Epithelial cell of prostate (primary cell): ENCODE measurements around the gene EXOC3.

Experiments used
- DNase-seq: peaks from one replicate; pipeline ENCODE4 v3.0.0-alpha.2; 2011; ENCODE audit warnings: low read depth, low spot score
- H3K27ac ChIP-seq: fragments of 450-650 bp; 2 replicates; pipeline ENCODE4 v1.5.1; 2017; ENCODE audit warnings: mild to moderate bottlenecking

The EXOC3 gene

DNA sequence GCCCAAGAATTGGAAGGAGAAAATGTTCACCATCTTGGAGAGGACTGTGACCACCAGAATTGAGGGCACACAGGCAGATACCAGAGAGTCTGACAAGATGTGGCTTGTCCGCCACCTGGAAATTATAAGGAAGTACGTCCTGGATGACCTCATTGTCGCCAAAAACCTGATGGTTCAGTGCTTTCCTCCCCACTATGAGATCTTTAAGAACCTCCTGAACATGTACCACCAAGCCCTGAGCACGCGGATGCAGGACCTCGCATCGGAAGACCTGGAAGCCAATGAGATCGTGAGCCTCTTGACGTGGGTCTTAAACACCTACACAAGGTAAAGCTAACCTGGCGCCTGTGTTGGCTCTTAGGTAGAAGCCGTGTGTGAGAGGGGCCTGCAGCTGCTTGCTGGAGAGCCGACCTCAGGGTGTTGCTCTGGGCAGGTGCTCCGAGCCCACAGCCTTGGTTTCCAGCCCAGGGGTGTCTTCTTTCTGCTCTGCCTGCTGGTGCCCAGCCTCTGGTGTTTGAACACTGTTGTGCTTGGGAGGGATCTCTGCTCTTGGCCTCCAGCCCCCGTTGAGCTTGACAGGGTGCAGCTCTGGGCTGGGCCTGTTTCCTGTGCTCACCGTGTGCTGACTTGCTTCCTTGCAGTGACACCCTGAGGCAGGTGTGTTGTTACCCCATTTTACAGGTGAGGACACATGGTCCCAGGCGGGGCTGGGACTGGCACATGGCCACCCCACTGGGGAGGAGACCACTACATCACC lies 10.9 kb downstream of the EXOC3 start:
- no peak for DNase-seq
- peak overlapping the region; percentile 21 for H3K27ac ChIP-seq

DNA sequence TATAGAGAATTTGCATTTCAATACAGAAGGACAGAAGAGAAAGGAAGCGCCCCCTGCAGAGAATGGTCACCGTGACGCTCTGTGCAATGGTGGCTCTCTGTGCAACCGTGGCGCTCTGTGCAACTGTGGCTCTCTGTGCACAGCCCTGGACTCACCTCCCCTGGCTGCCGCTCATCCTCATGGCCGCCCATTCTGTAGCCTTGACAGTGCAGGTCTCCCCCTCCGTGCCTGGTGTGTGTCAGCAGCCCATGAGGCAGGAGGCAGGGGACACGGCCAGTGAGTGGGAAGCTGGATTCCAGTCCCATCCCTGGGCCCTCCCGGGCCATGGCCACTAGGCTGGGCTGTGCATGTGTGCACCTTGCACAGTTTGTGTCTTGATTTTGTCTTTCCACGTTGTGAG lies 12.0 kb downstream of the EXOC3 start:
- no peak overlapping the region for H3K27ac ChIP-seq
- no peak for DNase-seq

DNA sequence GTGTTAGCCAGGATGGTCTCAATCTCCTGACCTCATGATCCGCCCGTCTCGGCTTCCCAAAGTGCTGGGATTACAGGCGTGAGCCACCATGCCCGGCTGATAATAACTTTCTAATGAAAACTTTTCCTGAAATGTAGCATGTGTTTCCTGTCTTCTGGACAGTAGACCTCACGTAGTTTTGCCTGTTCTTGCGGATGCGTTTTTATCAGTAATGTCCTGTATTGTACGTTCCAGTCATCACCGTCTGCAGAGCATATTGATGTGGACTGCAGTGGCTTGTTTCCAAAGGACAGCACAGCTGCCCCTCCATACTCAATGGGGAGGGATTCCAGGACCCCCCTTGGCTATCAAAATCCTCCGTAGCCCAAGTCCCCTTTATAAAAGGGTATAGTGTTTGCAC lies 12.8 kb downstream of the EXOC3 start:
- DNase-seq, result no peak
- no peak overlapping the region for H3K27ac ChIP-seq

DNA sequence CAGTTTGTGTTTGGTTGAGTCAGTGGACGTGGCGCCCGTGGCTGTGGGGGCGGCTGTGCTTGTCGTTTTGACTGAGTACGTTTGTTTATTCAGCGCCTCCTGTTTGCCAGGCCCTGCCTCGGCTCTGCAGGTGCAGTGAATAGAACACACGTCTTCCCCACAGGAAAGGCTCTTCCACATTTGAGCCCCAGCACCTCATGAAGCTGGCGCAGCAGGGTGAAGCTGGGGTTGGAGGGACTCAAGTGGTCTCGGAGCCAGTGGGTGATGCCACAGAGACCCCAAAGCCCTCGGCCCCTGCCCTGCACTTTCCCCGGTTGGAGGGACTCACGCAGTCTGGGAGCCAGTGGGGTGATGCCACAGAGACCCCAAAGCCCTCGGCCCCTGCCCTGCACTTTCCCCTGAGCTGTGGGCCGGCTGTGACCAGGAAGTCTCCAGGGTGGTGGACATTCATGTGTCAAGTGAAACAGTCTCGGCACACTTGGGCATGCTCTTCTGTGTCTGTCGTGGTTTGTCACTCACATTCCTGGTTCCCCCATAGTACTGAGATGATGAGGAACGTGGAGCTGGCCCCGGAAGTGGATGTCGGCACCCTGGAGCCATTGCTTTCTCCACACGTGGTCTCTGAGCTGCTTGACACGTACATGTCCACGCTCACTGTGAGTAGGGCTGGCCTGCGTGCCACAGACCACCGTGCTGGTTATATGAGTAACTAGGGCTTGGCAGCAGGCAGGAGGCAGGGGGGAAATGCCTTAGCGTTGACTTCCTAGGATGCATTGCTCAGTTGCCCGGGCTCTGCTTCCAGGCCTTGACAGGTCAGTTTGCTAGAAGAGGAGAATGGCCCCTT lies 13.6 kb downstream of the EXOC3 start:
- DNase-seq, result no peak

DNA sequence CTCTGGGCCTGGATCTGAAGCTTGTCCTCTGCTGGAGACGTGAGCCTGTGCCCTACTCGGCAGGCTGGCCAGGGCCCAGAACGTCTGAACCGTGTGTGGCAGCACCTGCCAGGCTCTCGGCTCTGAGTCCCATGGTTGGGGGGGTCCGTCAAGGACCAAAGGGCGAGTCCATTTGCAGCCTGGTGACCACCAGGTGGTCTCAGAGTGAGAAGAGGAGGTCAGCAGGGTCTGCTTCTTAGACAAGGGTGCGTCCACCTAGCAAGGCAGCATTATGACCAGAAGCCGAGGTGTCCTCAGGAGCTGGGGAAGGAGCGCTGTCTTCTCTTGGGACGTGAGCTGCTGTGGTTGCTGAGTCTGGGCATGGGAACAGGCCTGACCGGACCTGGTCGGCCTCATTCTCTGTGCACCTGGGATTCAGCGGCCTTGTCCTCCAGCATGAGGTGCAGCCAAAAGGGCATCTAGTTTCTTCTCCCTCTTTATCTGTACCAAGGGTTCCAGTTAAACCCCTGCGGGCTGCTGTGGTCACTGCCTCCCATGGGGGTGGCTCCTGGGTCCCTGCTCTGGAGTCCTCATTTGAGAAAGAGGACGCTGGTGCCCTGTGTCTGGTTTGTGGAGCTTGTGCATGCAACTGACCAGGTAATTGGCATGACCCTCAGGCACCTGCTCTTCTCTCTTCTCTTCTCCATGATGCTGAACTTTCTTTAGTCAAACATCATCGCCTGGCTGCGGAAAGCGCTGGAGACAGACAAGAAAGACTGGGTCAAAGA lies 14.4 kb downstream of the EXOC3 start:
- H3K27ac ChIP-seq, result no peak overlapping the region
- no peak for DNase-seq

More for the DNA sequence above, 13.6 kb downstream of the EXOC3 start:
- no peak overlapping the region for H3K27ac ChIP-seq

DNA sequence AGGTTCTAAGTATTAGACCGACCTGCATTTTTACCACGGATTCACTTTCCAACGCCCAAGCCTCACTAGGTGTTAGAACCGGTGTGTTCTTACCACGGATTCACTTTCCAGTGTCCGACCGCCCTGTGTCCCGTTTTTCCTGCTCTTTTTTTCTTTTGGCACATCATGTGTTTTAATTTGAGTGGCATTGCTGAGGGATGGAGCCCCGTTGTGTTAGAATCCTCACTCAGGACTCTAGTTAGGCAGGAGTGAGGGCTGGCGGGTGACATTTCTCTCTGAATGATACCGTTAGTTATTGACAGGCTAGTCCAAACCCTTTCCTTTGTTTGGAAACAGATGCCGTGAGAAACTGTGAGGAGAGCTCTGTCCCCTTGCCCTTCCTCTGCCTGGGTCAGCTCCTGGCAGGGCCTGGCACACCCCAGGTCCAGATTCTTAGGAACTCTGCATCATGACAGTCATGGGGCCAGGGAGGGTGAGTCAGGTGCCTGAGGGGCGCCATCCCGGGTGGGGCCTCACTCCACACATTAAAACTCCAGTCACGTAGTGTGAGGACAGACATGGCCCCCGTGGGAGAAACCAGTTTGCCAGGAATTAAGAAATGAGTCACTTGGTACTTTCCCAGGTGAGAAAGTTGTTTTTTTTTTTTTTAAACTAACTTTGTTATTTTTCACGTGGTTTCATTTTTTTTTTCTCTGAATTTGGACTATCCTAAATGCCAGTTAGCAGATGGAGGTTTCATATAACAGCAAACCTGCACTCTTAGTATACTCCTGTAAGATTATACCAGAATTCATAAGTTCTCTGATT lies 15.8 kb downstream of the EXOC3 start:
- DNase-seq, result peak; percentile 81
- peak overlapping the region; percentile 64 for H3K27ac ChIP-seq

DNA sequence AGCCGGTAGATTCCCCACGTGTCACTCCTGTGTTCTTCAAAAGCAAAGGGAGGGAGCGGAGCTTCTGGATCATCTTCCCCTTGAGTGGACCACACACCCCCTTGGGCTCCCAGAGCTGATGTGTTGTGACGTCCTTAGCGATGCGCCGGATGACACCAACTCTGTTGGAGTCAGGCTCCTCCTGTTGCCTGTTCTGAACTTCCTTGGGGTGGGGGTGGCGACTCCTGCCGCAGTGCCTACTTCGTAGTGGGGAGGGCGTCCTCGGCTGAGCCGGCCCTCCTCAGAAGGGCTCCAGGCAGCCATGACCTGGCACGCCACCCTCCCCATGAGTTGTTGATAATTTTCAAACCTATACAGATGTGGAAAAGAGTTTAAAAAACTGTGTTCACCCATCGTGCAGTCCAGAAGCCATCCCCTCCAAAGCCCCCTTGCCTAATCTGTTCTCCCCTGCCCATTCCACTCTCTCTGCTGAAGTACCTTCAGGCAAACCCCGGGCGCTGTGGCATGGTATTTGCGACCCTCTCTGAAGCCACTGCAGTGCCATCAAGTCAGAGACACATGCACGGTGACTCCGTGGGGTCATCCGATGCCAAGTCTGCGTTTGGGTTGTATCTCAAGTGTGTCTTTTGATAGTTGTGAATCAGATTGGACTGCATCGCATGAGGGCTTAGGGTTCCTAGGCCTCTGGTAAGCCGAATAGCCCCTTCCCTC lies 16.7 kb downstream of the EXOC3 start:
- DNase-seq, result no peak
- H3K27ac ChIP-seq, result peak overlapping the region; percentile 64

DNA sequence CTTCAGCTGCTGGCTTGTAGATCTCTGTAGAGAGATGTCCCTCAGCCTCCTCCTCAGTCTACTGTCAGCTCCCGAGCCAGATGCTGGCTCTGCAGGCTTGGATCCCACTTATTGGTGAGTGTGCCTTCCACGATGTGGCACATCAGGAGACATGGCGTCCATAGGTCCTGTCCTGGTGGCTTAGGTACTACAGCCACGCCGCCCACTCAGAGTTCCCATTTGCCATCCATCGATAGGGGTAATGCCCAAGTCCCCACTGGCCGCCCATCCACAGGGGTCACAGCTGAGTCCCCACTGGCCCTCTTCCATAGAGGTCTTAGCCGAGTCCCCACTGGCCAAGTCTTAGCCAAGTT lies 17.3 kb downstream of the EXOC3 start:
- H3K27ac ChIP-seq, result no peak overlapping the region
- no peak for DNase-seq

DNA sequence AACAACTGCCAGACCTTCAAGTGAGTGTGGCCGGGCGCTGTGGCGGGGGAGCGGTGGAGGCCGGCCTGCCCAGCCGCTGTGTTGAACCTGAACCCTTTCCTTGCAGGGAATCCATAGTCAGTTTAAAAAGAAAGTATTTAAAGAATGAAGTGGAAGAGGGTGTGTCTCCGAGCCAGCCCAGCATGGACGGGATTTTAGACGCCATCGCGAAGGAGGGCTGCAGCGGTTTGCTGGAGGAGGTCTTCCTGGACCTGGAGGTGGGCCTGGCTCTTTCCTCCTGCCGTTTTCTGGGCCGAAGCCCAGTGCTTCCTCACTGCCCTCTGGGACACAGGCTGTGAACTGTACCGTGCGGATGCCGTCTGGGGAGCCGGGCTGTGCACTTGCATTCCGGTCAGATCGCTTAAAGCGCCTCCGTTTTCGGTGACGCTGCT lies 19.1 kb downstream of the EXOC3 start:
- no peak for DNase-seq
- no peak overlapping the region for H3K27ac ChIP-seq

DNA sequence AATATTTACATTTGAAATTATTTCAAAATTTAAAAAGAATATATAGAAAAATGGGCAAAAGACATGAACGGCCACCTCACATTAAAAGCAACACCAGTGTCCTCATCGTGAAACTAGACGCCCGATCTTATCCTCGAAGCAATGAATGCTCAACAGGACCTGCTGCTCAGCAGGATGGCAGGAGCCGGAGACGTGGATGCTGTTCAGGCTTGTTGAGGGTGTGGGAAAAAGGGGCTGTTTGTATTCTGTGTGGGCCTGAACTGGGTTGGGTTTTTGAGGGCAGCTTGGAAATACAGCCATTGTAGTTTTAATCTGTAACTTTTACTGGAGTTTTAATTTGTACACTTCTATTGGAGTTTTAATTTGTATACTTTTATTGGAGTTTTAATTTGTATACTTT lies 20.3 kb downstream of the EXOC3 start:
- no peak for DNase-seq
- no peak overlapping the region for H3K27ac ChIP-seq

DNA sequence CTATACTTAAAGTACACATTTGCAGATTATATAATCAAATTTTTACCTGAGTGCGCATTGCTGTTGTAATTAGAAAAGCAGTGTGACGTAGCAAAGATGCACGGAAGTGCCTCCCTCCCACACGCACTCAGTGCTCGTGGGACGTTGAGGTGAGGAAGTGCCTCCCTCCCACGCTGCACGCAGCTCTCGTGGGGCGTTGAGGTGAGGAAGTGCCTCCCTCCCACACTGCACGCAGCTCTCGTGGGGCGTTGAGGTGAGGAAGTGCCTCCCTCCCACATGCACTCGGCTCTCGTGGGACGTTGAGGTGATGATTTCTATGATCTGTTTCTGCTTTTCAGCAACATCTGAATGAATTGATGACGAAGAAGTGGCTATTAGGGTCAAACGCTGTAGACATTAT lies 21.0 kb downstream of the EXOC3 start:
- no peak for DNase-seq
- no peak overlapping the region for H3K27ac ChIP-seq

DNA sequence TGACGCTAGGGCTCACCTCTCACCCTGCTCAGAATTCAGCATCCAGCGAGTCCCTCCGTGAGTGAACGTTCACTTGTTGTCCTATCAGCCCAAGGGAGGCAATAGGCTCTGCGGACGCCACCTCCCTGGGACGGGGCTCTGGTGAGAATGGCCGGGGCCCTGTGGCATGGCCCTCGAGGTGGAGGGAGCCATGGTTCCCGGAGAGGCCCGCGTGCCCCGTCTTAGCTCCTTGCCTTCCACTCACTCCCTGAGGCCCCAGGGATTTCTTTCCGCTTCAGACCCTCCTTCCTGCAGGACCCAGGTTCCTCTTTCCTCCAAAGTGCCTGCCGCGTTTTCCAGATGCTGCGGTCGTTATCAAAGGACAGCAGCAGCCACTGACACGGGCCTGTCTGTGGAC lies 21.5 kb downstream of the EXOC3 start:
- no peak for DNase-seq
- H3K27ac ChIP-seq, result no peak overlapping the region

DNA sequence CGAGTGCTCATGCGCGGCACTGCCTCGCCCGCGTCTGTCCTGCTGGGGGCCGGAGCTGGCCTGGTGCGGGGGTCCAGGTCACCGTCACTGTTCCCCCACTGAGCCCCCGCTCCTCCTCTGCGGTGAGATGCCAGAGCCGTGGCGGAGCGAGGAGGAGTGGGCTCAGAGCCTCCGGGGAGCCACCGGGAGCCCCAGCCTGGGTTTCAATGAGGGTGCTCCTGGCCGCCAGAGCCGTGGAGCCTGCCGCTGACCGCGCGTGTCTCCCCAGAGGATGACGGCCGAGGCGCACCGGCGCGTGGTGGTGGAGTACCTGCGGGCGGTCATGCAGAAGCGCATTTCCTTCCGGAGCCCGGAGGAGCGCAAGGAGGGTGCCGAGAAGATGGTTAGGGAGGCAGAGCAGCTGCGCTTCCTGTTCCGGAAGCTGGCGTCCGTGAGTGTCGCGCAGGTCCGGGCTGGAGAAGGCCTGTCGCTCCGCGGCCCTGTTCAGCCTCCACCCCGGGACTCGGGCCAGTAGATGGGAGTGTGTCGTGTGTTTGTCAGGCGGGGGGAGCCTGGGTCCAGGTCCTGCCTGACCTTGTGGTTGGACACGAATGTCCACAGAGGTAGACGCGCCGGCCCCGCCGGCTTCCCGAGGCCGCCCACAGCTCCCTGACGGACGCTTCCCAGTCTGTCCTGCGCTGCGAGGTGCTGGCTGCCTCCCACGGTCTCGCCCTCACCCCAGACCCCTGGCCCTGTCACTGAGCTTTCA lies 22.0 kb downstream of the EXOC3 start:
- DNase-seq, result no peak
- H3K27ac ChIP-seq, result no peak overlapping the region

DNA sequence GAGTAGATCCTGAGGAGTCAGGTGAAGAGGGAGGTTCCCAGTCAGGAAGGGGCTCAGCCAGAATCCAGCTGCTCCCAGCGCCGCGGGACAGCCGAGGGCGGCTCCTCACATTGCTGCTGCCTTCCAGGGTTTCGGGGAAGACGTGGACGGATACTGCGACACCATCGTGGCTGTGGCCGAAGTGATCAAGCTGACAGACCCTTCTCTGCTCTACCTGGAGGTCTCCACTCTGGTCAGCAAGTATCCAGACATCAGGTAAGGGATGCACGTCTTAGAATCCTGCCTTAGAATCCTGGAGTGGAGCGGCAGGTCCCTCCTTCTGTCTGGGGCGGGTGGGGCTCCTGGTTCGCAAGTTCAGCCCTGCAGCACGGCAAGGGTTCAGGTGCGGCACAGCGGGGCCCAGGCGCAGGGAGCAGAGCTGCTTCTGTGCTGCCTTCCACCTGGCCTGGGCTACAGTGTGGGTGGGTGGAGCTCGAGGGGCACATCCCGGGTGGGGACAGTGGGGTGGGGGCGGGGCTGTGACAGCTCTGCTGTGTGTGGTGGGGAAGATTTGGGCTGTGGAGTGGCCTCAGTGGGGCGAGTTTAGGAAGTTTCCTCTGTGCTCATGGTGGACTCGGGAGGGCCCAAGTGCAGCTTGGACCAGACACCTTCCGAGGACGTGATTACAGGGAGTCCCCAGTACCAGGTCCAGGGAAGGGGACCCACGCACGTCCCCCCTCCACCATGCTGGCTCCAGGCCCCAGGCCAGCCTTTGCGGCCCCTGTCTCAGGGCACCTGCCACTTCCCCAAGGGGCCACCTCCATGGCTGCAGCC lies 22.8 kb downstream of the EXOC3 start:
- H3K27ac ChIP-seq, result no peak overlapping the region
- no peak for DNase-seq

DNA sequence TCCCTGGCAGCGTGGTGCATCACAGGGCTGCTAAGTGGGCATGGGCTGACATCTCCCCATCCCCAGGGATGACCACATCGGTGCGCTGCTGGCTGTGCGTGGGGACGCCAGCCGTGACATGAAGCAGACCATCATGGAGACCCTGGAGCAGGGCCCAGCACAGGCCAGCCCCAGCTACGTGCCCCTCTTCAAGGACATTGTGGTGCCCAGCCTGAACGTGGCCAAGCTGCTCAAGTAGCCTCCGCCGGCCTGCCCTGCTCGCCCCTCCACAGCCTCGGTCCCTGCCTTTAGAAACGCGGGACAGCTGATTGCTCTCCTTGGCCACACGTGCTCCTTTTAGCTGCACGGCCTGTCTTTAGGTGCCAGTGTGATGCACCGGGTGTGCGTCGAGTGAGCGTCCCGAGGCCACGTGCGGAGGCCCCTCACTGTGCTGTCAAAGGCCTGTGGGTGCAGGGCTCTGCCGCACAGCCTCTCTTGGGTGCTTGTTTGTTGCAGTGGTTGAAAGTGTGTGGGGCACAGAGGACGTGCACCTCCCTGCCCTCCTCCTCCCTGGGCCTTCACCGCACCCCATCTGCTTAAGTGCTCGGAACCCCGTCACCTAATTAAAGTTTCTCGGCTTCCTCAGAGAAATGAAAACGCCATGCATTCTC lies 23.8 kb downstream of the EXOC3 start:
- DNase-seq, result no peak
- no peak overlapping the region for H3K27ac ChIP-seq

DNA sequence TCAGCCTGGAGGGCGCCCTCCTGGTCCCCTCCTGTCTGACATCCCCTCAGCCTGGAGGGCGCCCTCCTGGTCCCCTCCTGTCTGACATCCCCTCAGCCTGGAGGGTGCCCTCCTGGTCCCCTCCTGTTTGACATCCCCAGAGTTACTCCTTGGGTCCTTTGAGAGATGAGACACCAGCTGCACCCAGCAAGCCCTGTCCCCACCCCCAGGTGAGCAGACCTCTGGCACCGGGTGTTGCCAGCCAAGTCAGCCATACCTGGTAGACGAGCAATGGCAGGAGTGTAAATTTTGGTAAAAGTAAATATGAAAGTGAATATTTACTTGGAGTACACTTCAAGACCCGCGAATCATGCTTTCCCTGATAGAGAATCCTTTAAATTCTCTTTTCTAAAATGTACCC lies 25.4 kb downstream of the EXOC3 start:
- H3K27ac ChIP-seq, result no peak overlapping the region
- DNase-seq, result no peak

DNA sequence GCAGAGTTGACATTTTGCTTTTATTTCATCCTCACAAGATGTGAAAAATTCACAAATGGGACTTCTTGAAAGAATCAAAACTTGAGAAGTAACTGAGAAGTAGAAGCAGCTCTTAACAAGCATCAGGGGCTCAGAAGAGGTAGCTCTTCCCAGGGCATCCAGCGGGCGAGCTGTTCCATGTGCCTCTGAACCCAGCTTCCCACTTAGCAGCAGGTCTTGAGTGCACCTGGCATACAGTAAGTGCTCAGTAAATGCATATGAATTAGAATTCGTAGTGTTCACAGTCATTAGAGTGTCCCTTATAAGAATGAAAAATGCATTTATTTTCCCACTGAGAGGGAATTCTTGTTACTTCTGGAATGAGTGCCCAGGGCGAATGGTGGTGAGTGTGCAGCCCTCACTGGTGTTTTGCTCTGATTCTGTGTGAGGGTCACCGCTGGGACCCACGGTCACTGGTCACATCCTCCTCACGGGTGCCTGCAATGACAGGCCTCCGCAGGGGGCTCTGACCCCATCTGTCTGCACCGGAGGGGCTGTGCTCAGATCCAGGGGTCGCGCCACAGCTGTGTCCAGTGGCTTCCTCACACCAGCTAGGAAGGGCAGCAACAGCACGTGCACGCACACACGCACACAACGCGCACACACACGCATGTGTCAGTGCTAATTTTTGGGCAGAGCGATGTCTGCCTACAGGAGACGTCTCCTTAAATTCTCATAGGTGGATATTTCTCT lies 26.9 kb downstream of the EXOC3 start:
- DNase-seq, result no peak
- no peak overlapping the region for H3K27ac ChIP-seq
